HG03066 (cell line): Measurements from ENCODE around the gene BEAN1.
"Not testable (repeated sequence)": the region's sequence is repeated elsewhere in the genome, so short reads cannot be mapped to it uniquely, and the experiment has no call there.

ENCODE experiments used
- ATAC-seq: cut with Tn5 transposase; IDR thresholded peaks from one replicate; pipeline ENCODE4 v1.9.1; 2021; ENCODE audit warnings: low read depth; ENCODE audit not compliant: unreplicated experiment

Gene BEAN1

GRCh38 chr16:66439051-66439730, 12.1 kb downstream of the BEAN1 start:
- no peak for ATAC-seq

GRCh38 chr16:66440271-66440802, 13.2 kb downstream of the BEAN1 start:
- no peak for ATAC-seq

GRCh38 chr16:66440970-66441369, 13.9 kb downstream of the BEAN1 start:
- no peak for ATAC-seq

GRCh38 chr16:66441586-66442375, 14.7 kb downstream of the BEAN1 start:
- no peak for ATAC-seq

- ATAC-seq, result no peak
These were observed 15.6 kb downstream of the BEAN1 start for GRCh38 chr16:66442502-66443268.

- ATAC-seq, result no peak
These were observed 16.2 kb downstream of the BEAN1 start for GRCh38 chr16:66443269-66443652.

GRCh38 chr16:66444049-66444481, 17.0 kb downstream of the BEAN1 start:
- no peak for ATAC-seq

- no peak for ATAC-seq
These were observed 19.6 kb downstream of the BEAN1 start for GRCh38 chr16:66446737-66447136.

GRCh38 chr16:66447491-66447890, 20.4 kb downstream of the BEAN1 start:
- no peak for ATAC-seq

- no peak for ATAC-seq
These were observed 24.5 kb downstream of the BEAN1 start for GRCh38 chr16:66451548-66451947.

- ATAC-seq, result not testable (repeated sequence)
These were observed 26.1 kb downstream of the BEAN1 start for GRCh38 chr16:66453230-66453629.

GRCh38 chr16:66454751-66455150, 27.7 kb downstream of the BEAN1 start:
- no peak for ATAC-seq

- ATAC-seq, result no peak
These were observed 28.9 kb downstream of the BEAN1 start for GRCh38 chr16:66455970-66456369.

- ATAC-seq, result no peak
These were observed 30.8 kb downstream of the BEAN1 start for GRCh38 chr16:66457888-66458287.

GRCh38 chr16:66458292-66458691, 31.2 kb downstream of the BEAN1 start:
- no peak for ATAC-seq

GRCh38 chr16:66458853-66459252, 31.8 kb downstream of the BEAN1 start:
- no peak for ATAC-seq

- no peak for ATAC-seq
These were observed 32.8 kb downstream of the BEAN1 start for GRCh38 chr16:66459878-66460277.

GRCh38 chr16:66460703-66461102, 33.6 kb downstream of the BEAN1 start:
- no peak for ATAC-seq

- no peak for ATAC-seq
These were observed 35.8 kb downstream of the BEAN1 start for GRCh38 chr16:66462912-66463311.

- ATAC-seq, result not testable (repeated sequence)
These were observed 38.9 kb downstream of the BEAN1 start for GRCh38 chr16:66465946-66466345.

GRCh38 chr16:66466636-66467035, 39.5 kb downstream of the BEAN1 start:
- ATAC-seq, result not testable (repeated sequence)
